Vagina (tissue), 2 donors: ENCODE data around the gene GLDC.

Experiments
- CTCF ChIP-seq, 3 experiments: fragments of 450-650 bp in 2 of 3; fragments of 200-600 bp in 1 of 3; sonication (generic) in 1 of 3; IDR thresholded peaks; one replicate each; pipeline ENCODE4 v1.5.1; 2017 to 2019; ENCODE audit warnings: antibody characterized with exemption in 3 of 3, mild to moderate bottlenecking in 2 of 3, moderate library complexity in 2 of 3
- POLR2AphosphoS5 ChIP-seq, 2 donors: sonication (generic); formaldehyde crosslinking; IDR thresholded peaks; one replicate each; pipeline ENCODE4 v1.9.0; 2017; ENCODE audit warnings: antibody characterized with exemption in 2 of 2, mild to moderate bottlenecking in 2 of 2, low read depth in 1 of 2; ENCODE audit not compliant: insufficient read depth in 1 of 2

- TF ChIP-seq CTCF (IDR thresholded peaks at IDR 0.05) (no peak), POLR2AphosphoS5 (IDR thresholded peaks at IDR 0.05; ENCODE audit: insufficient read depth in 1 of 2, low read depth in 1 of 2) (no peak)
Measured at GRCh38 chr9:6600426-6600825, 45.1 kb downstream of the GLDC start.
